GM21360 (cell line): Measurements from ENCODE around the gene KSR1.

Experiments
- ATAC-seq: cut with Tn5 transposase; IDR thresholded peaks from one replicate; pipeline ENCODE4 v1.9.1; 2021; ENCODE audit warnings: mild to moderate bottlenecking, moderate library complexity; ENCODE audit not compliant: unreplicated experiment

KSR1 gene

GRCh38 chr17:27471321-27472269 lies 15.3 kb downstream of the KSR1 start:
- peak; percentile 65 for ATAC-seq

- ATAC-seq, result no peak
These were observed 17.0 kb downstream of the KSR1 start for GRCh38 chr17:27473190-27473747.

- no peak for ATAC-seq
These were observed 17.7 kb downstream of the KSR1 start for GRCh38 chr17:27473748-27474609.

GRCh38 chr17:27475070-27475673 lies 18.9 kb downstream of the KSR1 start:
- ATAC-seq, result no peak

DNA sequence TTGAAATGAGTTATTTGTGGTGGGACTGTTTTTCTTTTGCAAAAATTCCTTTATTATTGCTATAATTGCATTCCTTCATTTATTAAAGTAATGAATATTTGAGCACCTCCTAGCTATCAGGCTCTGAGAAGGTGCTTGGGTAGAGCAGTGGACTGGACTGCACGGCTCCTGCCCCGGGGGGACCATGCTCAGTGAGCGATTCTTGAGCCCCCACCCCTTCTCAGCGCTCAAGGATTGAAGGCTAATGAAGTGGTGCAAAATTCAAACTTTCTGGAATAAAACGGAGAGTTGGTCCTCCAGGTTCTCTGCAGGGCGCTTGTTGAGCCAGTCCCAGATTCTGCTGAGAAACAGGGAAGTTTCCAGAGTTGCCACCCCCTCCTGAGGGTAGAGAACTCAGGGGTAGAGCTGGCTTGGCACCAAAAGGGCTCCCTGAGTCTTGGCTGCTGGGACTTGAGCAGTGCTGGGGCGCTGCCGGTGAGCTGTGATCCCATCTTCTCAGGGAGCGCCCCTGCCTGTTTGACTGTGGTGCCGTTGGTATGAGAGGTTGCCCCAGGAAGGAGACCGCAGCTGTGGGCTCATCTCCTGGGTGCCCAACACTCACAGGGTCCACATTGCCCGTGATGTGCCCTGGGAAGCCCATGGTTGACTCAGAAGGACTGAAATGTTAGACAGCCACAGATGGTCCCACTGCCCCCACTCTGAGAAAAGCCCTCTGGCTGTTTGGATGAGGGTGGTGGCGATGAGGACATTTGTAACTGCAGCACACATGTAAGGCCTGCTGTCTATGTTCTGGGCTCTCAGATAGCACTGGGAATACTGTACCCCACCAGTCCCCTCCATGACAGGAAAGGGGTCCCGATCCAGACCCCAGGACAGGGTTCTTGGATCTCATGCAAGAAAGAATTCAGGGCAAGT lies 20.0 kb downstream of the KSR1 start:
- no peak for ATAC-seq

GRCh38 chr17:27477050-27477888 lies 21.0 kb downstream of the KSR1 start:
- no peak for ATAC-seq

DNA sequence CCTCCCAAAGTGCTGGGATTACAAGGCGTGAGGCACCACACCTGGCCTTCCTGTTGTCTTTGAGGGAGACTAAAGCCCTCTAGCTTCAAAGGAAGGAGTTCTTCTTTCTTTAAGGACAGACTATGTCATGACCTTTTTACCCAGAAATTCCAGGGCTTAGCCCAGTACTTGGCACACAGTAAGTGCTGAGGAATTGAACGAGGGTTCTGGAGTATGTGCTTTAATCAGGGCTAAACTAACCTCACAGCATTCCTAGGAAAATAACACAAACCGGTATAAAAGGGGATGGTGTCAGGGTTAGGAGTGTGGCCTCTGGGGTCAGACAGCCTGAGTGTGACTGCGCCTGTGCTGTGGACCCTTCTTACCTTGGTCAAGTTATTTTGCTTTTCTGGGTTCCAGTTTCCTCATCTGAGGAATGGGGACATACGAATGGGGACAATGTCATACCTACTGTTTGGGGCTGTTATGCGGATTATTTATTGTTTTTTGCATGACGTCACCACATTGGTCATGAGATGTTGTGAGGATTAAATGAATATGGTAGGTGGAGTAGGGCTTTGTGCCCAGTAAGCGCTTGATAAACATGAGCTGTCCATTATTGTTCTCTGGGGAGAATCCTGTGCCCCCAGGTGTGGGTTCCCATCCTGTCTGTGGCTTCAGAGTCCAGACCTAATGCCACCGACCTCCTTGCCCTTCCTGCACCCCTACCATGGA lies 21.9 kb downstream of the KSR1 start:
- no peak for ATAC-seq

GRCh38 chr17:27478901-27479538 lies 22.8 kb downstream of the KSR1 start:
- no peak for ATAC-seq

GRCh38 chr17:27479838-27480237 lies 23.6 kb downstream of the KSR1 start:
- ATAC-seq, result no peak

- no peak for ATAC-seq
These were observed 24.5 kb downstream of the KSR1 start for GRCh38 chr17:27480699-27481098.

DNA sequence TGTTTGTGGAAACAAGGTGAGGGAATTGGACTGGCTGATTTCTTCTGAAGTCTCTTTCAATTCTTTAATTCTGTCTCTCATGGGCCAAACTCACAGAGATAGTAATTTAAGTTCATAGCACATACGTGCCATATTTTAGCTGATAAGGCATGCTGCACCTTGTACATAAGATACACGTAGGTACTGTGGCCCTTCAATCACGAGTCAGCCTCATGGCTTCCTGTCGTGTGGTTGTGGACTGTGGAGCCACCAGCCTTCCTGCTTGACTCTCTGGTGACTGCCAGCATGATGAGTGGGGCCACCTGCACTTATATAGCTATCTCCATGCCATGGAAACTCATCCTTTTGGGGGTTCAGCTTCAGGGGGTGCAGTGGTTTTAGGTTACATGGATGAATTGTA lies 25.1 kb downstream of the KSR1 start:
- no peak for ATAC-seq

DNA sequence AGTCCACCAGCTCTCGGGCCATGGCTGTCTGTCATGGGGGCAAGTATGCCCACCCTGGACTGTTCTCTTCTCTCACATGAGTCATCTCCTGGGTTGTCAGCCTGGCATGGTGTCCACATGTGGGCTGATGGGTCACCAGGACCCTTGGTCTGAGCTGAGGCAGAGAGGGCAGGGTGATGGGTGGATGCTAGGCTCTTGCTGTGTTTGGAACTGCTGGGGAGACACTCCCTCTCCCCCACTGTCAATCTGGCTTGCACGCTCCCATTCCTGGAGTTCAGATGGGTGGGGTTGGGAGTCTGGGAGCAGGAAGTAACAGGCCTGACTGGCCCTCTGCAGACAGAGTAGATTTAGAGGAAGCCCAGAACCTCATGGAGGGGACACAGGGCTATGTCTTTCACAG lies 28.9 kb downstream of the KSR1 start:
- ATAC-seq, result no peak

- ATAC-seq, result no peak
These were observed 29.7 kb downstream of the KSR1 start for GRCh38 chr17:27485716-27486495.

GRCh38 chr17:27486741-27487140 lies 30.5 kb downstream of the KSR1 start:
- ATAC-seq, result no peak

DNA sequence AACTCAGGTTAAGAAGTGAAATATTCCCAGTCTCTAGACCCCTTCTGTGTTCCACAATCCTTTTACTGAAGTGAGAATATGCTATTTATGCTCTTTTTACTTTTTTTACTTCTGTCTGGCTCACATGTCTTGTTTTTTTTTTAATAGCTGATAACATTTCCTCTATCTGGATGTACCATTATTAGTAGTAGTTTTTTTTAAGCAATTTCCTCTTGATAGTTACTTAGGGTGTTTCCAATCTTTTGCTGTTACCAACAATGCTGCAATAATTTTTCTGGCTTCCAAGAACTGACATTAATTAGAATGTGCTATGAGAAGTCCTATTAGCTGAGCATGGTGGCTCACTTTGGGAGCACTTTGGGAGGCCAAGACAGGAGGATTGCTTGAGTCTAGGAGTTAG lies 32.0 kb downstream of the KSR1 start:
- ATAC-seq, result no peak

DNA sequence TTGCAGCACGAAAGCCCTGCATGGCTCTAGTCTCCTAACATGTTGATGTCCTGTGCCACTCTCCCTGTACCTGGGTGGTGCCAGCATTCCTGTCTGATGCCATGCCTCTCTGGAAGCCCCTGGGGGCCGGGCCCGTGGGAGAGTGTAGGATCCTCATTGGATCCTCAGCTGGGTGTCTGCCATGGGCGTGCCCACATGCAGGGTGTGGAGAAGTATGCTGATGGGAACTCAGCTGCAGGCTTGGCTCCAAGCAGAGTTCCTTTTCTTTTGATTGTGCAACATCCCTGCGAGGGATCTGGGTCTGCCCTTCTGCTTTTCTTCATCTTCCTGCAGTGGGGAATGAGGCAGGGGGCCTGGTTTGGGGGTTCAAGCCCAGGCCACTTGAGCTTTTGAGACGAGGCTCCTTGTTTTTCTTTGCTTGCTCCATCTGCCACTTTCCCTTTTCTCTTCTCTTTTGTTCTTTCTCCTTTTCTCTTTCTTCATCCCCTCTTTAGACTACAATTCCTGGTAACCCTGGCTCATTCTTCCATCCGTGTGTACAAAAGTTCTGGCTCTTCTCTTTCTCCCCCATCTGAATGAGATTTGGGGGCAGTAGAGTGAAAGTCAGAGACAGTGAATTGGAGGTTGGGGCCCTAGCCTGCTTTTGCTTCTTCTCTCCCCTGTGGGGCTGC lies 32.9 kb downstream of the KSR1 start:
- ATAC-seq, result no peak

DNA sequence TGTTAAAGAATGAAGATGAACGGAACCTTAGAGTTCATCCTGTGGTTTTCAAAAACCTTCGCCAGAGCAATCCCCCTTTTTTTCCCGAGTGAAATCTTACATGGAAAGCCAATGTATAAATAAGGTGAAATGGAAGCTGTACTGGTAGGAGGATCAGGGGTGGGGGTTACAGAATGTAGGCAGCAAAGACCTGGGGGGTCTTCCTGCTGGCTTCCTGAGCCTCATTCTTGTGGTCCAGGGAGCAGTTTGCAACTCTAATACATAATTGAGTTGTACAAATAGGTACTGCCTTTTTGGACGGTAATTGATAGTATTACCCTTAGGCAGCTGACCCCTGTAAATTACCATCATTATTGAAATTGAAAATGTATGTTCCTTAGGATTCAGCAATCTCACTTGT lies 34.1 kb downstream of the KSR1 start:
- ATAC-seq, result no peak
